Subcutaneous adipose tissue (tissue), 4 donors: ENCODE results near the gene TPI1. TPM values are rescaled to one million over a fixed set of nuclear protein-coding genes. Genes with fewer than 3 reads are reported as not detected.

ENCODE experiments used
- total RNA-seq, 4 donors: library from RNA; depleted of rRNA; stranded (reverse); fragments of >200 nt; gene quantifications; one replicate each; pipeline ENCODE4 v1.1.0, GENCODE V29; 2016
- TF ChIP-seq, protein P1 (sequence below): fragments of 450-650 bp; IDR thresholded peaks from one replicate; pipeline ENCODE4 v1.5.1; 2016; ENCODE audit warnings: low read depth, mild to moderate bottlenecking, control low read depth, antibody characterized with exemption, moderate library complexity

Gene TPI1
- 100 to 1,000 TPM; 207 to 328 (median 256) TPM for total RNA-seq

DNA sequence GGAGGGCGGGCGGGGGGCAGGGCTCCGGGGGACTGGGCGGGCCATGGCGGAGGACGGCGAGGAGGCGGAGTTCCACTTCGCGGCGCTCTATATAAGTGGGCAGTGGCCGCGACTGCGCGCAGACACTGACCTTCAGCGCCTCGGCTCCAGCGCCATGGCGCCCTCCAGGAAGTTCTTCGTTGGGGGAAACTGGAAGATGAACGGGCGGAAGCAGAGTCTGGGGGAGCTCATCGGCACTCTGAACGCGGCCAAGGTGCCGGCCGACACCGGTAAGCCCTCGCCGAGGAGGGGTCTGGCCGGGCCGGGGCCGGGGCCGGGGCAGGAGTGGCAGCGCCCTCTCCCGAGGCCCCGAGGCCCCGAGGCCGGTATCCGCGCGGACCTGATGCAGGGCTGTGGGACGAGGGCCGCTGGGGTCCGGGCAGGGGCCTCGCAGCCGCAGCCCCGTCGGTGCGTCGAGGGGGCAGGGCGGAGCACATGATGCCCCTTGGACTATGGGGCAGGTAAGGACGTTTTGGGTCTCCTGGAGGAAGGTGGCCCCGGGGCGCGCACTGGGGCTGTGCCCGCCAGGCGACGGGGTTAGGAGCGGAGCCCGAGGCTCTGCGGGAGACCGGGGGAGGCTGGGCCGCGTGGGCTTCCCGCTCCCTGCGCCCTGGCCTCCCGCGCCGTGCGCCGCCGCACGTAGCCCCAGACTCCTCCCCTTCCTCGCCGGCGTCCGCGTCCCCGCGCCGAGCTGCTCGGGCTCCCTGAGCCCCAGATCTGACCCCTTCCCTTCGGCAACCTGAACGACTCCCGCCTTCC lies at the start of gene TPI1:
Gene TPI1, plus strand, starts transcription at position 119 of the 798 bp plus-strand sequence. Its CDS starts 36 bp downstream, at position 155.
- TF ChIP-seq, protein P1, sequence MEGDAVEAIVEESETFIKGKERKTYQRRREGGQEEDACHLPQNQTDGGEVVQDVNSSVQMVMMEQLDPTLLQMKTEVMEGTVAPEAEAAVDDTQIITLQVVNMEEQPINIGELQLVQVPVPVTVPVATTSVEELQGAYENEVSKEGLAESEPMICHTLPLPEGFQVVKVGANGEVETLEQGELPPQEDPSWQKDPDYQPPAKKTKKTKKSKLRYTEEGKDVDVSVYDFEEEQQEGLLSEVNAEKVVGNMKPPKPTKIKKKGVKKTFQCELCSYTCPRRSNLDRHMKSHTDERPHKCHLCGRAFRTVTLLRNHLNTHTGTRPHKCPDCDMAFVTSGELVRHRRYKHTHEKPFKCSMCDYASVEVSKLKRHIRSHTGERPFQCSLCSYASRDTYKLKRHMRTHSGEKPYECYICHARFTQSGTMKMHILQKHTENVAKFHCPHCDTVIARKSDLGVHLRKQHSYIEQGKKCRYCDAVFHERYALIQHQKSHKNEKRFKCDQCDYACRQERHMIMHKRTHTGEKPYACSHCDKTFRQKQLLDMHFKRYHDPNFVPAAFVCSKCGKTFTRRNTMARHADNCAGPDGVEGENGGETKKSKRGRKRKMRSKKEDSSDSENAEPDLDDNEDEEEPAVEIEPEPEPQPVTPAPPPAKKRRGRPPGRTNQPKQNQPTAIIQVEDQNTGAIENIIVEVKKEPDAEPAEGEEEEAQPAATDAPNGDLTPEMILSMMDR, result no peak

- TF ChIP-seq, protein P1, result no peak
Observed at GRCh38 chr12:6817662-6818157, 49.6 kb upstream of the TPI1 start.

DNA sequence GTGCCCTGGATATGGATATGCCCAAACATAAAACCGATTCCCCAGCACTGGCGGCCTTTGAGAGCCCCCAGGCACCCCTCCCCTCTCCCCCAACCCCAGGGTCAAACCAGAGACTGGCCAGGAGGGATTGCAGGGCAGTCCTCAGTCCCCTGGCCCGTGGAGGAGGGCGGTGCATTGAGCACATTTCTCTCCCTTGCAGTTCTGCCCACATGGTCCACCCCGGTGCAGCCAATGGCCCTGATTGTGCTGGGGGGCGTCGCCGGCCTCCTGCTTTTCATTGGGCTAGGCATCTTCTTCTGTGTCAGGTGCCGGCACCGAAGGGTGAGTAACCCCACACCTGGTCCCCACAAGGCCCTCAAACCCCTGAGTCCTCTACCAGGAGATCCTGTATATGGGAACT lies 49.1 kb upstream of the TPI1 start:
- TF ChIP-seq, protein P1, result no peak

DNA sequence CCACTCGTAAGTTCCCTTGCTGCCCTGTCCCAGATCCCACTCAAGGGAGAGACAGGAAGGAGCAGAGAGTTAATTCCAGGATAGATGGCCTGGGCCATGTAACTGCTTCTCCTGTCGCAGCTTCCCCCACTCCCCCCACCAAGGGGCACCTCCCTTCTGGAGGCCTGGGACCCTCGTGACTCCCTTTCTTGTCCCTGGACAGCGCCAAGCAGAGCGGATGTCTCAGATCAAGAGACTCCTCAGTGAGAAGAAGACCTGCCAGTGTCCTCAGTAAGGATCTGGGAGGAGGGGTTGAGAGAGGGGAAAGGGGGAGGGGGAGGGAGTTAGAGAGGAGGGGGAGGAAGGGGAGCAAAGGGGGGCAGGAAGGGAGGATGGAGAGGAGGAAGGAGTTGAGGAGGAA lies 48.7 kb upstream of the TPI1 start:
- TF ChIP-seq, protein P1, result no peak

DNA sequence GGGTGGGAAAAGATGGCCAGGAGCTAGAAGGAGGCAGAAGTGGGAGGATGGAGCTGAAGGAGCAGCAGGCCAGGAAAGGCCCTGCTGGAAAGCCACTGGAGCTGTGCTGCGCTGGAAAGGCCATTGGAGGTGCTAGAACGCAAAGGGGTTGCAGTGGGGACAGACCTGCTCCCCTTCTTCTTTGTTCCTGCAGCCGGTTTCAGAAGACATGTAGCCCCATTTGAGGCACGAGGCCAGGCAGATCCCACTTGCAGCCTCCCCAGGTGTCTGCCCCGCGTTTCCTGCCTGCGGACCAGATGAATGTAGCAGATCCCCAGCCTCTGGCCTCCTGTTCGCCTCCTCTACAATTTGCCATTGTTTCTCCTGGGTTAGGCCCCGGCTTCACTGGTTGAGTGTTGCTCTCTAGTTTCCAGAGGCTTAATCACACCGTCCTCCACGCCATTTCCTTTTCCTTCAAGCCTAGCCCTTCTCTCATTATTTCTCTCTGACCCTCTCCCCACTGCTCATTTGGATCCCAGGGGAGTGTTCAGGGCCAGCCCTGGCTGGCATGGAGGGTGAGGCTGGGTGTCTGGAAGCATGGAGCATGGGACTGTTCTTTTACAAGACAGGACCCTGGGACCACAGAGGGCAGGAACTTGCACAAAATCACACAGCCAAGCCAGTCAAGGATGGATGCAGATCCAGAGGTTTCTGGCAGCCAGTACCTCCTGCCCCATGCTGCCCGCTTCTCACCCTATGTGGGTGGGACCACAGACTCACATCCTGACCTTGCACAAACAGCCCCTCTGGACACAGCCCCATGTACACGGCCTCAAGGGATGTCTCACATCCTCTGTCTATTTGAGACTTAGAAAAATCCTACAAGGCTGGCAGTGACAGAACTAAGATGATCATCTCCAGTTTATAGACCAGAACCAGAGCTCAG lies 48.0 kb upstream of the TPI1 start:
- TF ChIP-seq, protein P1, result no peak

- TF ChIP-seq, protein P1, result no peak
Observed at GRCh38 chr12:6820166-6820565, 47.2 kb upstream of the TPI1 start.
